Endothelial cell of hepatic sinusoid (primary cell): ENCODE results near the gene FMN1.

Experiments used
- in situ Hi-C: cut with HindIII; loops from 2 replicates; pipeline ENCODE4 v1.10.0; 2017; ENCODE audit warnings: low sequenced_read_pairs

Gene FMN1

GRCh38 chr15:32843219-32843815 is 351.2 kb downstream of the FMN1 start:
- in situ Hi-C loops, result no loop called here

GRCh38 chr15:32842081-32842480 is 352.4 kb downstream of the FMN1 start:
- in situ Hi-C loops, result no loop called here

GRCh38 chr15:32840507-32841245 is 353.8 kb downstream of the FMN1 start:
- in situ Hi-C loops, result no loop called here

GRCh38 chr15:32838820-32839219 is 355.7 kb downstream of the FMN1 start:
- in situ Hi-C loops, result no loop called here

- in situ Hi-C loops, result no loop called here
Observed at GRCh38 chr15:32838338-32838737, 356.2 kb downstream of the FMN1 start.

- in situ Hi-C loops, result no loop called here
Observed at GRCh38 chr15:32837935-32838334, 356.6 kb downstream of the FMN1 start.

- in situ Hi-C loops, result loop anchor here (5.0 kb wide), 1 partner anchor 143 kb away; no protein-coding TSS in a partner anchor
Observed at GRCh38 chr15:32834156-32834555, 360.4 kb downstream of the FMN1 start.

- in situ Hi-C loops, result loop anchor here (5.0 kb wide), 1 partner anchor 144 kb away; no protein-coding TSS in a partner anchor
Observed at GRCh38 chr15:32833379-32833821, 361.1 kb downstream of the FMN1 start.

- in situ Hi-C loops, result loop anchor here (5.0 kb wide), 1 partner anchor 146 kb away; no protein-coding TSS in a partner anchor
Observed at GRCh38 chr15:32831485-32831884, 363.0 kb downstream of the FMN1 start.

GRCh38 chr15:32830241-32830640 is 364.3 kb downstream of the FMN1 start:
- in situ Hi-C loops, result loop anchor here (5.0 kb wide), 1 partner anchor 147 kb away; no protein-coding TSS in a partner anchor

GRCh38 chr15:32829436-32829835 is 365.1 kb downstream of the FMN1 start:
- in situ Hi-C loops, result no loop called here

- in situ Hi-C loops, result no loop called here
Observed at GRCh38 chr15:32828507-32829186, 365.9 kb downstream of the FMN1 start.

- in situ Hi-C loops, result no loop called here
Observed at GRCh38 chr15:32826685-32827084, 367.8 kb downstream of the FMN1 start.

- in situ Hi-C loops, result no loop called here
Observed at GRCh38 chr15:32825219-32825618, 369.3 kb downstream of the FMN1 start.

GRCh38 chr15:32824777-32825176 is 369.7 kb downstream of the FMN1 start:
- in situ Hi-C loops, result no loop called here

- in situ Hi-C loops, result no loop called here
Observed at GRCh38 chr15:32823750-32824149, 370.8 kb downstream of the FMN1 start.

- in situ Hi-C loops, result no loop called here
Observed at GRCh38 chr15:32822739-32823138, 371.8 kb downstream of the FMN1 start.

GRCh38 chr15:32819448-32819847 is 375.1 kb downstream of the FMN1 start:
- in situ Hi-C loops, result no loop called here

- in situ Hi-C loops, result no loop called here
Observed at GRCh38 chr15:32818758-32819447, 375.6 kb downstream of the FMN1 start.

- in situ Hi-C loops, result no loop called here
Observed at GRCh38 chr15:32817577-32817976, 376.9 kb downstream of the FMN1 start.

GRCh38 chr15:32807331-32807730 is 387.2 kb downstream of the FMN1 start:
- in situ Hi-C loops, result no loop called here
